ENCODE data around the gene CDHR4.

DNA sequence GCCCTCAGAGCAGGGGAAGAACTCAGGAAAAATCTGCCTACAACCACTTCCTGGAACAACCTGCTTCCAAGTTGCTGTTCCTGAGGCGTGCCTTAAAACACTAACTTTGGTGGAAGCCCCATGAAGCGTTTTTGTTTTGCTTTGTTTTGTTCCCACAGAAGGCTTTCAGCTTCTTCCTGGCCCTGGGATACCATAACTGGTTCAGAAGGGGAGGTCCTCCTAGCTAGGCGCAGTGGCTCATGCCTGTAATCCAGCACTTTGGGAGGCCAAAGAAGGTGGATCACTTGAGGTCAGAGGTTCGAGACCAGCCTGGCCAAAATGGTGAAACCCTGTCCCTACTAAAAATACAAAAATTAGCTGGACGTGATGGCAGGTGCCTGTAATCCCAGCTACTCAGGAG, 12.1 kb downstream of the CDHR4 start:
- TF ChIP-seq, protein P1, sequence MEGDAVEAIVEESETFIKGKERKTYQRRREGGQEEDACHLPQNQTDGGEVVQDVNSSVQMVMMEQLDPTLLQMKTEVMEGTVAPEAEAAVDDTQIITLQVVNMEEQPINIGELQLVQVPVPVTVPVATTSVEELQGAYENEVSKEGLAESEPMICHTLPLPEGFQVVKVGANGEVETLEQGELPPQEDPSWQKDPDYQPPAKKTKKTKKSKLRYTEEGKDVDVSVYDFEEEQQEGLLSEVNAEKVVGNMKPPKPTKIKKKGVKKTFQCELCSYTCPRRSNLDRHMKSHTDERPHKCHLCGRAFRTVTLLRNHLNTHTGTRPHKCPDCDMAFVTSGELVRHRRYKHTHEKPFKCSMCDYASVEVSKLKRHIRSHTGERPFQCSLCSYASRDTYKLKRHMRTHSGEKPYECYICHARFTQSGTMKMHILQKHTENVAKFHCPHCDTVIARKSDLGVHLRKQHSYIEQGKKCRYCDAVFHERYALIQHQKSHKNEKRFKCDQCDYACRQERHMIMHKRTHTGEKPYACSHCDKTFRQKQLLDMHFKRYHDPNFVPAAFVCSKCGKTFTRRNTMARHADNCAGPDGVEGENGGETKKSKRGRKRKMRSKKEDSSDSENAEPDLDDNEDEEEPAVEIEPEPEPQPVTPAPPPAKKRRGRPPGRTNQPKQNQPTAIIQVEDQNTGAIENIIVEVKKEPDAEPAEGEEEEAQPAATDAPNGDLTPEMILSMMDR (IDR thresholded peaks at IDR 0.05): no peak
- no peak for TF ChIP-seq EZH2 (IDR thresholded peaks at IDR 0.05; ENCODE audit: borderline replicate concordance, insufficient read depth, low read depth, low read length, poor library complexity, severe bottlenecking)

Data from B cell (primary cell).